Raji (cell line): ENCODE results near the gene M1AP.

Experiments used
- POLR2A ChIP-seq: IDR thresholded peaks from 2 replicates; pipeline ENCODE4 v1.6.1; 2011; ENCODE audit warnings: low read depth, low read length, control low read depth; ENCODE audit not compliant: insufficient read depth

Gene M1AP

GRCh38 chr2:74625658-74626425, 22.3 kb downstream of the M1AP start:
- TF ChIP-seq POLR2A, result no peak

GRCh38 chr2:74620671-74621070, 27.5 kb downstream of the M1AP start:
- no peak for TF ChIP-seq POLR2A

- TF ChIP-seq POLR2A, result no peak
Observed at GRCh38 chr2:74619651-74620297, 28.4 kb downstream of the M1AP start.

- TF ChIP-seq POLR2A, result no peak
Observed at GRCh38 chr2:74618410-74619083, 29.6 kb downstream of the M1AP start.

GRCh38 chr2:74617122-74617521, 31.0 kb downstream of the M1AP start:
- TF ChIP-seq POLR2A, result no peak

- no peak for TF ChIP-seq POLR2A
Observed at GRCh38 chr2:74606927-74607326, 41.2 kb downstream of the M1AP start.

- TF ChIP-seq POLR2A, result no peak
Observed at GRCh38 chr2:74603282-74604000, 44.7 kb downstream of the M1AP start.

- TF ChIP-seq POLR2A, result no peak
Observed at GRCh38 chr2:74602586-74603281, 45.4 kb downstream of the M1AP start.

- no peak for TF ChIP-seq POLR2A
Observed at GRCh38 chr2:74599676-74600075, 48.5 kb downstream of the M1AP start.

GRCh38 chr2:74597410-74597809, 50.7 kb downstream of the M1AP start:
- no peak for TF ChIP-seq POLR2A

- TF ChIP-seq POLR2A, result no peak
Observed at GRCh38 chr2:74596584-74596983, 51.5 kb downstream of the M1AP start.

GRCh38 chr2:74593826-74594772, 54.0 kb downstream of the M1AP start:
- no peak for TF ChIP-seq POLR2A

- no peak for TF ChIP-seq POLR2A
Observed at GRCh38 chr2:74588664-74589063, 59.5 kb downstream of the M1AP start.
